GM20000 (cell line): ENCODE results near the gene EPHA6.
"Not testable (repeated sequence)": the region's sequence is repeated elsewhere in the genome, so short reads cannot be mapped to it uniquely, and the experiment has no call there.

ENCODE experiments used
- DNase-seq: peaks from one replicate; pipeline ENCODE4 v3.0.0; 2012; ENCODE audit warnings: low spot score
- CTCF ChIP-seq: IDR thresholded peaks from 2 replicates; pipeline ENCODE4 v1.5.1; 2012; ENCODE audit warnings: mild to moderate bottlenecking, control low read depth; ENCODE audit errors: extremely low read depth, missing control alignments

The EPHA6 gene

DNA sequence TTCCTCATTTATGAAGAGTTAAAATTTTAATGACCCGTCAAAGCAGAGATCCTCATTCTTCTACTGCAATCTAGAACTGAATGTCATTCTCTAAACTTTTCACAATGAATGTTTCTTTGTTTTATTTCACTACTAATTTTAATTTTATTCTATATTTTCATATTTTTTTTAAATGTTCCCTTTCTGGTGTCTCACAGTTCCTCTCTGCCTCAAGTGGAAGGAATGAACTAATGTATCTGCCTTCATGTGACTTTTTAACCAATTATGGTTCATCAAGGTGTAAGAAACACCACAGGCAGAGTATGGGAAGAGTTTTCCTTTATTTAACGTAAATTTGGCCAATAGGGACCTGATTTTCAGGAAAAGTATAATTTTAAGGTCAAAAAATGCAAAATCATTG lies 441.7 kb downstream of the EPHA6 start:
- DNase-seq = no peak
- no peak for TF ChIP-seq CTCF

DNA sequence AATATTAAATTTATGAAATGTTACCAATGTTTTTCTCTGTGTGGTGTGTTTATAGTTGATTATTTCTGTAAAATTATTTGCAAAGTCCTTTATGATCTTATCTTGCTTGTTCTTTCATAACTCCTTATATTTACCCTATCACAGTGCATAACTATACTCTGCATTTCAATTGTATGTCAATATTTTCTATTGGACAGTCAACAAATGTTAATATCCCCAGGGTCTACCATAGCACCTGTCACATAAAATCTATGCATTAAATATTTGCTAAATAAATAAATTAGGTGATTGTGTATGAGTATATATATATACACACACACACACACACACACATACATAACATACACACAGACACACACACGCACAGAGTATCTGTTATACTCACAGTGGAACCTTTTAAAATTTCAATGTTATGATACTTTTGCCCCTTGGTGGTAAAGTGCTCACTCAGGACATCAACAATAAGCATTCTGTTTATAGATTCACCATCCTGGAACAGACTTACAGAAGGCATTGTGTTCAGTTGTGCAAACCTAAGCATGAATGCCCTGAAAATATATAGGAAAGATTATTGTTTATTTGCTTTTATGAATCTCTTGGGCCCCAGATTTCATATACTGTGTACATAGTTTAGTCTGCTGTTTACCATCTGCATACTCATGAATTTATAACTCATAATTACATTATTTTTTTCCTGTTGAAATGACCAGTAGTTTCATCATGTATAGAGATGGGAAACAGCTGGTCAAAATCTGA lies 443.7 kb downstream of the EPHA6 start:
- no peak for TF ChIP-seq CTCF
- no peak for DNase-seq

DNA sequence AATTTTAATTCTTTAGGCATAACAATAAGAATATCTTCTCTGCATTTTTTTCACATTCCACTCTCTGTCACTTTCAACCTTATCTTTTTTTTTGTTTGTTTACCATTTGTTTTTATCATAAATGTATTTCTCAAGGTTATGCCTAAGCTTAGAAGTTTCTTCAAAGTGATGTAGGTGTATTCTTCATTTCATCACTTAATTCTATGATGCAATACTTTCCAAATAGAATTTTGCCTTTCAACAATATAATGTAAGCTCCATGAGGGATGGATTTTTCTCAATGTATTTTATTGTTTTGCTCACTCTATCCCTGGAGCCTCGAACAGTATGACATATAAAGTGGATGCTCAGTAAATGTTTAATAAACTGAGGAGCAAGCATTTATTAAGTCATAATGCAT lies 444.9 kb downstream of the EPHA6 start:
- no peak for TF ChIP-seq CTCF
- no peak for DNase-seq

DNA sequence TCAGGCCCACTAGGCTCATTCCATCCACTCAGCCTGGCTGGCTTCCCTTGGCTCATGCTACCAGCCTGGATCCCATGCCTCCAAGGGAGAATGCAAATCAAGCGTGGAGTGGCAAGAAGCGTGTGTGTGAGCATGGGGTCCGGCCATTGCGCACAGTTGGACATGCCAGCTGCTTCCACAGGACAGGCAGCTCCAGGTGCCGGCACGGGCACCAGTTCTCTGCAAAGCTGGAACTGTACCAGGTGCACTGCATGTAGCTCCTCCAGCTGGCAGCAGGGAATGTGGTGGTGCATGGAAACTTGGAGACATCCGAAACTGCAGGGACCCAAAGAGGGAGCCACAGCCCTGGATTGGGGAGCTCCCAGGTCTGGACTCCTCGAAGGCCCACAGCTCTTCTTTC lies 449.8 kb downstream of the EPHA6 start:
- TF ChIP-seq CTCF = no peak

GRCh38 chr3:97265237-97266005 lies 451.0 kb downstream of the EPHA6 start:
- no peak for TF ChIP-seq CTCF
- DNase-seq = no peak

More for the DNA sequence above, 449.8 kb downstream of the EPHA6 start:
- DNase-seq = no peak

DNA sequence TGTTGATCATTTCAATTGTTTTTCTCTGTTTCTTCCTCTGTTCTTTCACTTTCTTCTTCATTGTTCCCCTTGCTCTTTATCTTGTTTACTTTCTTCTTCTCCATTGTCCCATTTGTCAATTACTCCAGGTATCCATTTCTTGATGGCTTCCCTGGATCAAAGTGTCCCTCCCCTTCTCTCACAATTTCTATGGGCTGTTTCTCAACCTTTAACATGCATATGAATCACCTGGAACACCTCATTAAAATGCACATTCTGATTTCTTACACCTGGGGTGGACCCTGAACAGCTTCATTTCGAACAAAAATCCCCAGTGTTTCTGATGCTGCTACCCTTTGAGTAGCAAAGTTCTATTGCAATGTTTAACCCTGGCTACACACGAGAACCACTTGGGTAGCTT lies 454.8 kb downstream of the EPHA6 start:
- TF ChIP-seq CTCF = no peak
- DNase-seq = no peak

DNA sequence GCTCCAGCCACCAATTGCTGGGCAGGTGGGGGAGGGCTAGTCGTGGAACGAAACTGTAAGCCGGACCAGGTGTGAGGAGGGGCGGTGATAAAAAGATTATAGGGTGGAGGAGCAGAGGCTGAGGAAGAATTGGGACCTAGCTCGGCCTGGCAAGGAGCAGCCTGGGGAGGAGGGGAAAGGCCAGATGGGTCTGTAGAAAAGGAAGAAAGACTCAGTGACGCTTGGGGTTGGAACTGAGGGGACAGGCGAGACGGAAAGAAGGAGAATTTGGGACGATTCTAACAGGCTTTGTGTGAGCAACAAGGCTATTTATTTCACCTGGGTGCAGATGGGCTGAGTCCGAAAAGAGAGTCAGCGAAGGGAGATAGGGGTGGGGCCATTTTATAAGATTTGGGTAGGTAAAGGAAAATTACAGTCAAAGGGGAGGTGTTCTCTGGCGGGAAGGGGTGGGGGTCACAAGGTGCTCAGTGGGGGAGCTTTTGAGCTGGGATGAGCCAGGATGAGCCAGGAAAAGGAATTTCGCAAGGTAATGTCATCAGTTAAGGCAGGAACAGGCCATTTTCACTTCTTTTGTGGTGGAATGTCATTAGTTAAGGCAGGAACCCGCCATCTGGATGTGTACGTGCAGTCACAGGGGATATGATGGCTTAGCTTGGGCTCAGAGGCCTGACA lies 462.6 kb downstream of the EPHA6 start:
- not testable (repeated sequence) for DNase-seq
